ENCODE measurements around the gene NCK1. TPM values are rescaled to one million over a fixed set of nuclear protein-coding genes. Genes with fewer than 3 reads are reported as not detected.
"Not testable (repeated sequence)": the region's sequence is repeated elsewhere in the genome, so short reads cannot be mapped to it uniquely, and the experiment has no call there.

Gene NCK1
- total RNA-seq, 1 donor from 2014 or later: 45.4 TPM

DNA sequence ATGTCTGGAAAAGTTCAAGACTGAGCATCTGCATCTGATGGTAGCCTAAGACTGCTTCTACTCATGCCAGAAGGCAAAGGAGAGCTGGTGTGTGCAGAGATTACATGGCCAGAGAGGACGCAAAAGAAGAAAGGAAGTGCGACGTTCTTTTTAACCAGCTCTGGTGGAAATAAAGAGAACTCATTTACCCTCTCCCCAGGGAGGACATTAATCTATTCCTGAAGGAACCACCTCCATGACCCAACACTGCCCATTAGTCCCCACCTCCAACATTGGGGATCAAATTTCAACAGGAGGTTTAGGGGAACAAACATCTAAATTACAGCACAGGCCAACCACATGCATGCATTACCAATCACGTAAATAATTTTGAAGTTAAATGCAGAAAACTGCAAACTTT, 1.5 kb upstream of the NCK1 start:
- intact Hi-C loops (cut with micrococcal nuclease): no loop called here

DNA sequence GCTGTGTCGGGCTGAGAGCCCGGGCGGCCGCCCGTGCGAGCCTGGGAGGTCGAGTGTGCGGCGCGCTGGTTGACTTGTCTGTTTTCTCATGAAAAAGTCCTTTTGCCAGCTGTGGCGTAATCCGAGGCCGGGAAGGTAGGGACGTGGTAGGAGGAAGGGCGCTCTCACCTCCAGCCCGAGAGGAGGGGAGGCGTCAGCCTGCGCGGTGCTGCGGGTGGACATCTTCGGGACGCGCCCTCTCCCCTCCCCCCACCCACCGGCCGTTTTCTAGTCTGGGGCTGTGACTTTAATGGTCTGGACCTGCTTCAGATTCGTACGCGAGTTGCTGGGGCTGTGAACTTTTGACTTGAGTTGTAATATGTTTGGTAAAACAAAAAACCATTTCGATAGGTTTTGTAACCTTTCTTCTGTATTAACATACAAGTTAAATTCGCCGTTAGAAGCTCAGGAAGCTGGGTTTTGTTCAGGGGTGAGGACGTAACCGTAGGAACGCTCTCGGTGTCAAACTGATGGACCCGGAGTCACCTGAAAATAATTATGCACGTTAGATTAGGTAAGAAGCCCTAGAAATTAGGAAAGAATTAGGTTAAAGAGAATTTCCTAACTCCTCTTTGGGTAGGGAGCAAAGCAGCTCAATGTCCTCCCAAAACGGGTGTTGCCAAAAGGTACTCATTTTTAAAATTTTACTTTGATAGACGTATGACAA, 762 bp downstream of the NCK1 start:
- intact Hi-C loops (cut with micrococcal nuclease): loop anchor here (1.0 to 2.0 kb wide), 8 partner anchors 23 to 666 kb away; partner anchors contain the start of genes MSL2, PCCB, SLC35G2 and STAG1

DNA sequence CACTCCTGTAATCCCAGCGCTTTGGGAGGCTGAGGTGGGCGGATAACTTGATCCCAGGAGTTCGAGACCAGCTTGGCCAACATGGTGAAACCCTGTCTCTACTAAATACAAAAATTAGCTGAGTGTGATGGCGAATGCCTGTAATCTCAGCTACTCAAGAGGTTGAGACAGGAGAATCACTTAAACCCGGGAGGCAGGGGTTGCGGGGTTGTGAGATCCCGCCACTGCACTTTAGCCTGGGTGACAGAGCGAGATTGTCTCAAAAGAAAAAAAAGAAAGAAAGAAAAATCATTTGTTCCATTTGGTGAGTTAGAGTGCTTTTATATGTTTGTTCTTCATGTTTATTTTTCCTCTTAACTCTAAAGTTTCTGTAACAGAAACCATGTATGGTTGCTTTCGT, 7.3 kb downstream of the NCK1 start:
- intact Hi-C loops (cut with micrococcal nuclease): no loop called here

DNA sequence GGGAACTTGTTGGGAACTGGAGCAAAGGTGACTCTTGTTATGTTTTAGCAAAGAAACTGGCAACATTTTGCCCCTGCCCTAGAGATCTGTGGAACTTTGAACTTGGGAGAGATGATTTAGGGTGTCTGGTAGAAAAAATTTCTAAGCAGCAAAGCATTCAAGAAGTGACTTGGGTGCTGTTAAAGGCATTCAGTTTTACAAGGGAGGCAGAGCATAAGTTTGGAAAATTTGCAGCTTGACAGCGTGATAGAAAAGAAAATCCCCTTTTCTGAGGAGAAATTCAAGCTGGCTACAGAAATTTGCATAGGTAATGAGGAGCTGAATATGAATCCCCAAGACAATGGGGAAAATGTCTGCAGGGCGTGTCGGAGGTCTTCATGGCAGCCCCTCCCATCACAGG, 10.2 kb downstream of the NCK1 start:
- intact Hi-C loops (cut with micrococcal nuclease): not testable (repeated sequence)

DNA sequence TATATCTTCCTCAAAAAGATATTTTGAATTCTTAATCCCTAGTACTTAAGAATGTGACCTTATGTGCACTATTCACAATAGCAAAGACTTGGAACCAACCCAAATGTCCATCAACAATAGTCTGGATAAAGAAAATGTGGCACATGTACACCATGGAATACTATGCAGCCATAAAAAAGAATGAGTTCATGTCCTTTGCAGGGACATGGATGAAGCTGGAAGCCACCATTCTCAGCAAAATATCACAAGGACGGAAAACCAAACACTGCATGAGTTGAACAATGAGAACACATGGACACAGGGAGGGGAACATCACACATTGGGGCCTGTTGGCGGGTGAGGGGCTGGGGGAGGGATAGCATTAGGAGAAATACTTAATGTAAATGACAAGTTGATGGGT, 17.5 kb downstream of the NCK1 start:
- intact Hi-C loops (cut with micrococcal nuclease): not testable (repeated sequence)

DNA sequence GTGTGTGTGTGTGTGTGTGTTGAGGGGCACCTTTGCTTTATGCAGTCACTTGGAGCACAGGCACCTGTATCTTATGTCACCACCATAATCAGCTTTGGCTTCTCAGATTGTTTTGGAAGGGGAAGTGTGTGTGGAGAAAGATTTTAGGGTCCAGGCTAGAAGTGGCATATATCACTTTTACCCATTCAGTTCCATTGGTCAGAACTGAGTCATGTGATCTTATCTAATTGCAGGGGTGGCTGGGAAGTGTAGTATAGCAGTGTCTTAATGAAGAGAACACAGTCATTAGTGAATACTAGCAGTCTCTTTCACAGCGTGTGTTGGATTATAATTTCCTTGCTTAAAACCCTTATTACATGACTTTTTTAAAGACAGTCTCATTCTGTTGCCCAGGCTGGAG, 20.6 kb downstream of the NCK1 start:
- intact Hi-C loops (cut with micrococcal nuclease): no loop called here

DNA sequence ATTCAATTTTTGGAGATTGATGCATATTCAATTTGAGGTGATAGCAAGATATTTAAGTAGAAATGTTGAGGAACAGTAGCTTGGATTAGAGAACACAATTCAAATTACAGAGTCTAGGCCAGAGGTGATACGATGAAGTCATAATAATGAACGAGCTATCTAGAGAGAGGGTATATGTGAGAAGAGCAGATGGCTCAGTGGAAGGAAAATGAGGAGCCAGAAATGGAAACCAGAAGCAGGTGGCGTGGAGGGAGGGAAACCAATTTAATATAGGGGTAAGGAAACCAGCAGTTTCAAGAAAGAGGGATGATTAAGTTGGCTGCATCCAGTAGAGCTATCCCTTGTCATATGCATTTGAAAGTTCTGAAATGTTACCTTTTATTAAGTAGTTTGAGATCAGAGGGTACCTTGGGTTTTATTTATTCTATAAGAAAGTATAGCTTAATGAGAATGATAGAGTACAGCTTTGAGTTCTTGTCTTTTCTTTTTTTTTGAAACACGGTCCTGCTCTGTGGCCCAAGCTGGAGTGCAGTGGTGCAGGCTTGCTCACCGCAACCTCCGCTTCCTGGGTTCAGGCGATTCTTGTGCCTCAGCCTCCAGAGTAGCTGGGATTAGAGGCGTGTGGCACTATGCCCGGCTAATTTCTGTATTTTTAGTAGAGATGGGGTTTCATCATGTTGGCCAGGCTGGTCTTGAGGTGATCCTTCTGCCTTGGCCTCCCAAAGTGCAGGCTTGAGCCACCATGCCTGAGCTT, 22.1 kb downstream of the NCK1 start:
- intact Hi-C loops (cut with micrococcal nuclease): no loop called here

DNA sequence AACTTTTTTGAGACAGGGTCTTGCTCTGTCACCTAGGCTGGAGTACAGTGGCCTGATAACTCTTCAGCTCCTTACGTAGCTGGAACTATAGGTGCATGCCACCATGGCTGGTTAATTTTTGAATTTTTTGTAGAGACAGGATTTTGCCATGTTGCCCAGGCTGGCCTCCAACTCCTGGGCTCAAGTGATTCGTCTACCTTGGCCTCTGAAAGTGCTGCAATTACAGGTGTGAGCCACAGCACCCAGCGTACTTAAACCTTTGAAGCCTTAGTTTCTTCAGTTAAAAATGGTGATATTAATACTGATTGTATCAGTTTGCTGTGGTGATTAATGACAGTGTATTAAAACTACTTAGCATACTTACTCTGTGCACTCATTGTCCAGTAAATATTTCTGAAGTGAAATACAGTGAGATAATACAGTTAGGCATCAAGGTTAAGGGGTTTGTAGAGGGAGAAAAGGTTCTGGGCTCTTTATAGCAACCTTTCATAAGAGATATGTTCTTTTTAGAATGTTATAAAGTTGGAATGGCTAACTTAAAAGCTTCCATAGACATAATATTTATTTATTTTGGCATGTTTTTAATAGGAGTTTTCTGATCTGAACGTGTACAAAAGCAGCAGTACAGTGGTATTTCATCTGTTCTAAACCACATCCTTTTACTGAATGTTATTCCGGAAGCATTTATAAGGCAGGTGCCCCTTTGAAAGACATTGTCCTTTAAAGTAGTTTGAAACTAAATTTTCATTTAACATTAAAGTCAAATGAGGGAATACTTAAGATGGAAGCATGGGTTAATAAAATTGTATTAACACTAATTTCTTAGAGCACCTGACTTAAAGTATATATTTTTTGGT, 23.6 kb downstream of the NCK1 start:
- intact Hi-C loops (cut with micrococcal nuclease): loop anchor here (1.0 kb wide), 1 partner anchor 23 kb away; the partner anchor contains the start of gene NCK1

DNA sequence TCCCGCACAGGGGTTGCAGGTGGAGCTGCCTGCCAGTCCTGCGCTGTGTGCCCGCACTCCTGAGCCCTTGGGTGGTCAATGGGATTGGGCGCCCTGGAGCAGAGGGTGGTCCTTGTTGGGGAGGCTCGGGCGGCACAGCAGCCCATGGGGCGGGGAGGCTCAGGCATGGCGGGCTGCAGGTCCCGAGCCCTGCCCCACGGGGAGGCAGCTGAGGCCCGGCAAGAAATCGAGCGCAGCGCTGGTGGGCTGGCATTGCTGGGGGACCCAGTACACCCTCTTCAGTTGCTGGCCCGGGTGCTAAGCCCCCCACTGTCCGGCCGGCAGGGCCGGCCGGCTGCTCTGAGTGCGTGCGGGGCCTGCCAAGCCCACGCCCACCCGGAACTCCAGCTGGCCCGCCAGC, 27.9 kb downstream of the NCK1 start:
- intact Hi-C loops (cut with micrococcal nuclease): no loop called here

DNA sequence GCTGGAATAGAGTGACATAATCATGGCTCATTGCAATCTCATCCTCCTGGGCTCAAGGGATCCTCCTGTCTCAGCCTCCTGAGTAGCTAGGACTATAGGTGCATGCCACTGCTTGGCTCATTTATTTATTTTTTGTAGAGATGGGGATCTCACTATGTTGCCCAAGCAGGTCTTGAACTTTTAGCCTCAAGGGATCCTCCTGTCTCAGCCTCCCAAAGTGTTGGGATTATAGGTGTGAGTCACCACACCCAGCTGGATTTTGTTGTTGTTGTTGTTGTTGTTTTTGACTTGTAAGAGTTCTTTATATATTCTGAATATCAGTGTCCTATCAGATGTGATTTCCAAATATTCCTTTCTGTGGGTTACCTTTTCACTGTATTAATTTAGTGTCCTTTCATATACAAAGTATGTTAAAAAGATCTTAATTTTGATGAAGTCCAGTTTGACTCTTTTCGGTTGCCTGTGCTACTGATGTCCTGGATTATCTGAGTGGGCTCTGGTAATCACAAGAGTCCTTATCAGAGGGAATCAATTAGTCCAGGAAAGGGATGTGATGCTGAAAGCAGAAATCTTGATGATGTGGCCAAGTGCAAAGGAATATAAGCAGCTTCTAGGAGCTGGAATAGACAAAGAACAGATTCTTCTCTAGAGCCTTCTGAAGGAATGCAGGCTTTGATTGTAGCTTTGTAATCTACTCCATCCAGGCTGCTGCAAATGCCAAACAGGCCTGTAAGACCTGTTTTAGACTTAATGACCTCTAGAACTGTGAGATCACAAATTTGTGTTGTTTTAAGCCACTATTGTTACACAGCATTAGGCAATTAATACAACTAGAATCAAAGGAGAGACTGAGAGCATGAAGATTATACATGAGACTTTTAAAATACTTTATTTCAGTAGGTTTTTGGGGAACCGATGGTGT, 30.2 kb downstream of the NCK1 start:
- intact Hi-C loops (cut with micrococcal nuclease): no loop called here

DNA sequence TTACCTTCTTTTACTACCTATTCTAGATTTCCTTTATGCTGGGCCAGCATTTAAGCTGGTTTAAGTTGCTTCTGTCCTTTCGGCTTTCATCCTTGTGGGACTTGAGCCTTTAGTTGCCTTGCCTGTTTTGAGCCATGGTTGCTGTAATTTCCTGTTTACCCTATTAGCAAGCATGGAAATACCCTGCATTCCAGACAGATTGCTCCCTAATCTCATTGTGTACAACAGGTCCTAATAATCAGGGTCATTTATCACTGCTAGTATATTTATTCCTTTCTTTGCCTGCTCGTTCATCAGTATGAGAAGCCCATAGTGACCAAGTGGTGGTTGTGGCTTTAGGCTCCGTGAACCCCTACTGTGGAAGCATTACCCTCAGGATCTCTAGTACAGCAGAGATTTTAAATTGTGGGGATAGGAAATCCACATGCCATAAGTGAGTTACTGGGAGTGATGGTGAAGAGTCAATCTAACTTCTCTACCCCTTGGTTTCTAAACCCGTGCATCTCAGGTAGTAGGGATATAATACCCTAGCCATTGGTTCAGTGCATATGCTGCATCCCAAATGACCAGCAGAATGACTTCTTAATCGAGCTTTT, 31.9 kb downstream of the NCK1 start:
- intact Hi-C loops (cut with micrococcal nuclease): no loop called here

DNA sequence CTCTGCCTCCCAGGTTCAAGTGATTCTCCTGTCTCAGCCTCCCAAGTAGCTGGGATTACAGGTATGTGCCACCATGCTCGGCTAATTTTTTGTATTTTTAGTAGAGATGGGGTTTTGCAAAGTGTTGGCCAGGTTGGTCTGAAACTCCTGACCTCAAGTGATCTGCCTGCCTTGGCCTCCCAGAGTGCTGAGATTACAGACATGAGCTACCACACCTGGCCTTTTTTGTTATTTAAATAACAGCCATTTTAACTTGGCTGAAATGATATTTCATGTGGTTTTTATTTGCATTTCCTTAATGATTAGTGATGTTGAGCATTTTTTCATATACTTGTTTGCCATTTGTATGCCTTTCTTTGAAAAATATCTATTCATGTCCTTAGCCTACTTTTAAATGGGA, 35.2 kb downstream of the NCK1 start:
- intact Hi-C loops (cut with micrococcal nuclease): not testable (repeated sequence)

DNA sequence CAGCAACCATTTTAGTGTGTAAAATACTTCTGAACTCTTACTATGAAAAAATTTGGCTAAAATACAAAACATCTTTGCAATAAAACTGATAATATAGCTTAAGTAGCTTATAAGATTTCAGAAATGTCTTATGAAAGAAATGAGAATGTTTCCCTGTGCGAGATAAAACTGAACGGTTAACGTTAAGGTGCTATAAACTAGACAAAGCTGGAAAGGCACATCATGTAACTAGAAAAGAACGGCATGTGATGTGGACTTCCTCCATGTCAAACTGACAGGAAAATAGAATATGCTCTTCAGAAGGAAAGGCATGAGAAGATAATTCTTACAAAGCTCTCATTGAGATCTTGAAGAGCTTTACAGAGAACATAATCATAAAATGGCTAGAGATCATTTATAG, 36.5 kb downstream of the NCK1 start:
- intact Hi-C loops (cut with micrococcal nuclease): no loop called here

DNA sequence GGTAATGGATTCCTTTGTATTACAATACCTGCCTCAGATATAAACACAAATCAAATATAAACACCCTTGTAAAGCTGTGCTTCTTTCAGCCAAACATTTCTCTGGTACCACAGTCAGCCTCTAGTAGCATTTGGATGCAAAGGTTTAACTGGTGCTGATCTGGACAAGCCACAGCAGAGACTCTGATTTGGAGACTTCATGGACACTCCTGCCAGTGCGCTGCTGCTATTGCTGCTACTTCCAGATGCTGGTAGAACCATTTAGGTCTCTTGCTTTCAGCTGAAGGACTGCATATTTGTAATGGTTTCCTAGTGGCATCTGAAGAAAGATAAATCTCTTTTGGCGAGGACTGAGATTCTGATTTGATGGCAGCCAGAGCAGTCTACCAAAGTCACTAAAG, 36.9 kb downstream of the NCK1 start:
- intact Hi-C loops (cut with micrococcal nuclease): no loop called here

DNA sequence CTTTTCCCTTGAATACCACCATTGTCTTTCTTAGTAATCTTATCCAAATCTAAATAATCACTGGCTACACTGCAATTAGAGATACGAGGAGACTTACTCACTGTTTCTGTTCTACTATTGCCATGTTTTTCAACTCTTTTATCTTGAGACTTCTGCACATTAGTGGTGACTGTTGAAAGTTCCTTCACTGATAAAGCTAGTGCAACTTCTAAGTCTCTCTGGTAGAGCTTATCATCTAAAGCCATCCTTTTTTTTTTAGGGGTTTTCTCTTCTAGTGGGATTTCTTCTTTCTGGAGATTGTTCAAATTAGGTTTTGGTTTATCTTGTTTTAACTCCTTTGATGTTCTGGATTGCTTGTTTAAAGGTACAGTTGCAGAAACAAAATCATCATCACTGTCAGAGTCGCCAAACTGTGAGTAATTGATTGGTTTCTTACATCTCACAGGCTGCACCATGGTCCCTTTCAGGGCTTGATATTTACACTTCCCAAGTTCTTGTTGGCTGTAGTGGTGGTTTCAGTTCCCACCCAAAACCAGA, 37.7 kb downstream of the NCK1 start:
- intact Hi-C loops (cut with micrococcal nuclease): no loop called here

DNA sequence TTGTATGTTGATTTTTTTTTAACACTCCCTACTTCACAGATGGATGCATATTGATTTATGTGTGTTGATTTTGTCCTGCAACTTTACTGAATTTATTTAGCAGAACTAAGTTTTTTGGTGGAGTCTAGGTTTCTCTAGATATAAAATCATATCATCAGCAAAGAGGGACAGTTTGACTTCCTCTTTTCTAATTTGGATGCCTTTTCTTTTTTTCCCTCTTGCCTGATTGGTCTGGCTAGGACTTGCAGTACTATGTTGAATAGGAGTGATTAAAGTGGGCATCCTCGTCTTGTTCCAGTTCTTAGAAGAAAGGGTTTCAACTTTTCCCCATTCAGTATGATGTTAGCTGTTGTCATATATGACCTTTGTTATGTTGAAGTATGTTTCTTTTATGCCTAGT, 38.7 kb downstream of the NCK1 start:
- intact Hi-C loops (cut with micrococcal nuclease): not testable (repeated sequence)

DNA sequence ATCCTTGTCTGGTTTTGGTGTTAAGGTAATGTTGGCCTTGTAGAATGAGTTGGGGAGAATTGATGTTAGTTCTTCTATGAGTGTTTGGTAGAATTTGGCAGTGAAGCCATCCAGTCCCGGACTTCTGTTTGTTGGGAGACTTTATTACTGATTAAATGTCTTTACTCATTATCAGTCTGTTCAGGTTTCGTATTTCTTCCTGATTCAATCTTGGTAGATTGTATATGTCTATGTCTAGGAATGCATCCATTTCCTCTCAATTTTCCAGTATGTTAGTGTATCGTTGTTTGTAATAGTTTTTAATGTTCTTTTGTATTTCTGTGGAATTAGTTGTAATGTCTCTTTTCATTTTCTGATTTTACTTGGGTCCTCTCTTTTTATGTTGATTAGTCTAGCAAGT, 39.4 kb downstream of the NCK1 start:
- intact Hi-C loops (cut with micrococcal nuclease): no loop called here

DNA sequence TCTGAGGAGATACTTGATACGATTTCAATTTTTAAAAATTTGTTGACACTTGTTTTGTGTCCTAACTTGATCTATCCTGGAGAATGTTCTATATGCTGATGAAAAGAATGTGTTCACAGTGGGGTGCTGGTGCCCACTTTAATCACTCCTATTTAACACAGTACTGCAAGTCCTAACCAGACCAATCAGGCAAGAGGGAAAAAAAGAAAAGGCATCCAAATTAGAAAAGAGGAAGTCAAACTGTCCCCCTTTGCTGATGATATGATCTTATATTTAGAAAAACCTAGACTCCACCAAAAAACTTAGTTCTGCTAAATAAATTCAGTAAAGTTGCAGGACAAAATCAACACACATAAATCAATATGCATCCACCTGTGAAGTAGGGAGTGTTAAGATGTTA, 40.5 kb downstream of the NCK1 start:
- intact Hi-C loops (cut with micrococcal nuclease): not testable (repeated sequence)

DNA sequence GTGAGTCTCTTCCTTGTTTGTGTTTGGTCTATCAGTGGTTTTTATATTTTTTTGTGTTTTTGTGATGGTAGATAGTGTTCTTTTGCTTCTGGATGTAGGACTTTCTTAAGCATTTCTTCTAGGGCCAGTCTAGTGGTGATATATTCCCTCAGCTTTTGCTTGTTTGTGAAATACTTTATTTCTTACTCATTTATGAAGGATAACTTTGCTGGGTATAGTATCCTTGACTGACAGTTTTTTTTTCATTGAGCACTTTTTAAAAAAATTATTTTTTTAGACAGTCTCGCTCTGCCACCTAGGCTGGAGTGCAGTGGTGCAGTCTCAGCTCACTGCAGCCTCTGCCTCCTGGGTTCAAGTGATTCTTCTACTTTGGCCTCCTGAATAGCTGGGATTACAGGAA, 41.9 kb downstream of the NCK1 start:
- intact Hi-C loops (cut with micrococcal nuclease): no loop called here

DNA sequence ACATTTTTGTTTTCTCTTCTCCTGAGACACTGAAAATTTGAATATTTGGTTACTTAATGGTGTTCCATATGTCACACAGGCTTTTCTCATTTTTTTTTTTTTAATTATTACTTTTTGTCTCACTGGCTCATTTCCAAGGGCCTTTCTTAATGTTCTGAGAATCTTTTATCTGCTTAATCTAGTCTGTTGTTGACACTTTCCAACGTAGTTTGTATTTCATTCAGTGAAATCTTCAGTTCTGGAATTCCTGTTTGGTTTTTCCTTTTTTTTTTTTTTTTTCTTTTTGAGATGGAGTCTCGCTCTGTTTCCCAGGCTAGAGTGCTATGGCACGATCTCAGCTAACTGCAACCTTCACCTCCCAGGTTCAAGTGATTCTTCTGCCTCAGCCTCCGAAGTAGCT, 42.7 kb downstream of the NCK1 start:
- intact Hi-C loops (cut with micrococcal nuclease): no loop called here

Measured in T-helper 2 cell treated with Interferon-gamma antibody and Interleukin-4, amounts not matched to agents 100 ng/mL and 5 ng/mL, for 36 hours (primary cell).